GM21786 (cell line): Measurements from ENCODE around the gene ARHGAP26.
"Not testable (repeated sequence)": the region's sequence is repeated elsewhere in the genome, so short reads cannot be mapped to it uniquely, and the experiment has no call there.

Source experiments
- ATAC-seq: cut with Tn5 transposase; IDR thresholded peaks from one replicate; pipeline ENCODE4 v1.9.1; 2021; ENCODE audit not compliant: unreplicated experiment

The ARHGAP26 gene

GRCh38 chr5:142978252-142978651 is 208.1 kb downstream of the ARHGAP26 start:
- no peak for ATAC-seq

- ATAC-seq = no peak
These were observed 208.5 kb downstream of the ARHGAP26 start for GRCh38 chr5:142978726-142979125.

GRCh38 chr5:142979636-142980035 is 209.5 kb downstream of the ARHGAP26 start:
- ATAC-seq = no peak

GRCh38 chr5:142981475-142981874 is 211.3 kb downstream of the ARHGAP26 start:
- ATAC-seq = no peak

GRCh38 chr5:142981886-142982820 is 212.0 kb downstream of the ARHGAP26 start:
- ATAC-seq = no peak

GRCh38 chr5:142982821-142983200 is 212.6 kb downstream of the ARHGAP26 start:
- ATAC-seq = no peak

- no peak for ATAC-seq
These were observed 213.8 kb downstream of the ARHGAP26 start for GRCh38 chr5:142984011-142984410.

GRCh38 chr5:142984525-142984924 is 214.3 kb downstream of the ARHGAP26 start:
- ATAC-seq = no peak

- ATAC-seq = not testable (repeated sequence)
These were observed 219.1 kb downstream of the ARHGAP26 start for GRCh38 chr5:142989270-142989669.

- not testable (repeated sequence) for ATAC-seq
These were observed 219.9 kb downstream of the ARHGAP26 start for GRCh38 chr5:142990073-142990472.

- no peak for ATAC-seq
These were observed 224.0 kb downstream of the ARHGAP26 start for GRCh38 chr5:142994218-142994617.

GRCh38 chr5:142995621-142996020 is 225.4 kb downstream of the ARHGAP26 start:
- not testable (repeated sequence) for ATAC-seq

GRCh38 chr5:142997591-142997990 is 227.4 kb downstream of the ARHGAP26 start:
- ATAC-seq = no peak

GRCh38 chr5:142998316-142999020 is 228.3 kb downstream of the ARHGAP26 start:
- ATAC-seq = no peak

- ATAC-seq = not testable (repeated sequence)
These were observed 230.4 kb downstream of the ARHGAP26 start for GRCh38 chr5:143000551-143000950.

- ATAC-seq = no peak
These were observed 231.7 kb downstream of the ARHGAP26 start for GRCh38 chr5:143001764-143002351.

GRCh38 chr5:143002459-143003327 is 232.5 kb downstream of the ARHGAP26 start:
- ATAC-seq = peak; percentile 64

- ATAC-seq = no peak
These were observed 233.1 kb downstream of the ARHGAP26 start for GRCh38 chr5:143003328-143003636.

- peak; percentile 37 for ATAC-seq
These were observed 234.4 kb downstream of the ARHGAP26 start for GRCh38 chr5:143004361-143005145.

- ATAC-seq = no peak
These were observed 236.3 kb downstream of the ARHGAP26 start for GRCh38 chr5:143006501-143006900.
